Measurements from ENCODE around the gene CD300C.
"Not testable (repeated sequence)": the region's sequence is repeated elsewhere in the genome, so short reads cannot be mapped to it uniquely, and the experiment has no call there.

Gene CD300C

DNA sequence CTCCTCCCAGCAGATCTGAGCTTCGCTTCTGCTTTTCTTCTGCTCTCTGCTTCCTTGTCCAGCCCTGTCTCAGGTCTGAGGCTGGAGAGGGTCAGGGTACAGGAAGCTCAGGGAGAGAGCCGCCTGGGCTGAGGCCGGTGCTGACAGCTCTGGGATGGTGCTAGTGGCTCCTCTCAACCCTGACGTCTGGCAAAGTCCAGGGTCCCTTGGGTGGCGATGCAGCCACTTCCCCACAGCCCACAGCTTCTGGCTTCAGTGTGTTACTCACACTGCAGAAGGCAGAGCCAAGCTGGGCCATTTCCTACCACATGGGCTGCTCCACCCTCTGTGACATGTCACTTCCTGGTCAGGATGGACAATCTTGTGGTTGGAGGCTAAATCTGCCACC is at the start of gene CD300C:
CD300C (minus strand) TSS at position 273 of the 388 bp plus-strand sequence. CDS start 333 bp downstream, outside the sequence.
- no peak for DNase-seq (ENCODE audit: low read depth in 2 of 2)

DNA sequence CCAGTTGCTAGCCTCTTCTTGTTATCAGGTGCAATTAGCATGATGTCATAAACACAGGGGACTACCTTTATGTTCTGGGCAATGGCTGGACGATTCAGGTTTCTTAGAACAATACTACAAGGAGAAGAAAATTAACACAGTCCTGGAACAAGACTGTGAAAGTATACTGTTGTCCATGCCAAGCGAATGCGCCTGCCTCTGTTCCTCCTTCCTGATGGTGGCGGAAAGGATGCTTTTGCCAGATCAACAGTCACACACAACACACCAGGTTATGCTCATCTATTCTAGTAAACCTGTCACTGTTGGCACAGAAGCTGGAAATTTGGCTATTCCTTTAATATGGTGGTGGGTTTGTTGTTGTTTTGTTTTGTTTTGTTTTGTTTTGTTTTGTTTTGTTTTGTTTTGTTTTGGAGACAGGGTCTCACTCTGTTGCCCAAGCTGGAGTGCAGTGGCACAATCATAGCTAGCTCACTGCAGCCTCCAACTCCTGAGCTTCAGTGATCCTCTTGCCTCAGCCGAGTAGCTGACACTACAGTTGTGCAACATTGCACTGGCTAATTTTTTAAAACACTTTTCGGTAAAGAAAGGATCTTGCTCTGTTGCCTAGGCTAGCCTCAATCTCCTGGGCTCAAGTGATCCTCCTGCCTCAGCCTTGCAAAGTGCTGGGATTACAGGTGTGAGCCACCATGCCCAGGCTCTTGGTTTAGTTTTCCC is 49.3 kb upstream of the CD300C start:
- DNase-seq (ENCODE audit: low read depth in 2 of 2), result no peak

DNA sequence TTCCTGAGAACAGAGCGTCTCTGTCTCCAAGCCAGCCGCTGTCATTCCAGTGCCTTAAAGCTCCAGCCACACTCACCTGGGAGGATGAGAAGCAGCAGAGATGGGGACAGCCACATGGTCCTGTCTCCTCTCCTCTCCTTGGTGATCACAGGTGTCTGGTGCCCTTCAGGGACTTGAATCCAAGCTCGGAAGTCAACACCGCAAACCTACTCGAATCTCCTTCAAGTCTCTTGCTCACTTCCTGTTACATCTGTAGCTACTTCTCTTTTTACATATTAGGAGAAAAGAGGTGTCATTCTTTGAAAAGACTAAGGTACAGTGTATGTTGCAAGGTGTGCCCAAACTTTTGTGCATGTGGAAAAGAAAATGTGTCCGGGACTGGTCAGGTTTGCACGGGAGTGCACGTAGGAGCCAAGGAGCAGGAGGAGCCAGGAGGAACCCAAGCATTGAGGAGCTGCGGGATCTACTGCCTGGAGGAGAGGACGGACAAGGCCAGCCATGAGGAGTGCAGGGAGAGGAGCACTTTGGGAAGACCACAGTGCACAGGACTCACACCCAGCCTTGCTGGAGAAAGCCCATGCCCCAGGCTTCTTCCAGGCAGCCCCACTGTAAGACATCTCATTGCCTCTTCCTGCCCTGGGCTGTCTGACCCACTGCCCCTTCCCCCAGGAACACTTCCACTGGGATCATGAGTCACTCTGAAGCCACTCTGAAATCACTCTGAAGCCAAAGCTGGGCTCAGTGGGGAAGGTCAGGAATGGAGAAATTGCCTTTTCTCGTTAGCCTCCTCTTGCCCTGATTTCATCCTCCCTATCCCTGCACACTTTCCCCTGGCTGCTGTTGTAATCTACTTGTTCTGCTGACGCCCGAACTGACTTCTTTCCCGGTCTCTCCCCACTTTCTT is 46.4 kb upstream of the CD300C start, which contains the start of gene CD300LD:
CD300LD (minus strand) TSS at position 197 of the 904 bp plus-strand sequence; CDS start at position 116, 81 bp downstream.
- DNase-seq (ENCODE audit: low read depth in 2 of 2), result no peak

DNA sequence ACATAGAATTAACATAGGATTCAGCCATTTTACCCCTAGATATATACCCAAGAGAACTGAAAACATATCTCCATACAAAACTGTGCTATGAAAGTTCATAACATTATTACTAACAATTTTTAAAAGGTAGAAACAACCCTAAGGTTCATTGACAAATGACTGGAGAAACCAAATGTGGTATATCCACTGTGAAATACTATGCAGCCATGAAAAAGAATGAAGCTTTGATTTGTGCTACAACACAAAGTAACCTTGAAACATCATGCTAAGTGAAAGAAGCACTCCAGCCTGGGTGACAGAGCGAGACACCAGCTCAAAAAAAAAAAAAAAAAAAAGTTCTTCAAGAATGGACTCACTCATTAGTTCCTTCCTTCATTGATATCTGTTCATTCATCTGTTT is 45.6 kb upstream of the CD300C start:
- DNase-seq (ENCODE audit: low read depth in 2 of 2), result no peak

DNA sequence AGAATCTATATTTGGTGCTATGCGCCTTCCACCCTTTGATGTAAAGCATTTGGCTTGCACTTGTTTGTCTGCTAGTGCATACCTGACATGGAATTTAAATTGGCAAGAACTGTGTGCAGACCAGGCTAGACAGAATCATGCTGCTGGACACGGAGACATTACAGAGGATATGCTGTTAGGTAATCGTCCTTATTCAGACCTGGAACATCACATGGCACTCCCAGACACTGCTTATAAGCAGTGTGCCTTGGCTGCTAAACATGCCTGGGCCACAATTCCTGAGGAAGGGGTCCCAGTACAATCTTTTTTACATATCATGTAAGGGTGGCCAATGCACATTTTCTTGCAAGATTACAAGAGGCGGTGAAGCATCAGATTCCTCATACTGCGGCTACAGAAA is 39.8 kb upstream of the CD300C start:
- DNase-seq (ENCODE audit: low read depth in 2 of 2), result no peak

DNA sequence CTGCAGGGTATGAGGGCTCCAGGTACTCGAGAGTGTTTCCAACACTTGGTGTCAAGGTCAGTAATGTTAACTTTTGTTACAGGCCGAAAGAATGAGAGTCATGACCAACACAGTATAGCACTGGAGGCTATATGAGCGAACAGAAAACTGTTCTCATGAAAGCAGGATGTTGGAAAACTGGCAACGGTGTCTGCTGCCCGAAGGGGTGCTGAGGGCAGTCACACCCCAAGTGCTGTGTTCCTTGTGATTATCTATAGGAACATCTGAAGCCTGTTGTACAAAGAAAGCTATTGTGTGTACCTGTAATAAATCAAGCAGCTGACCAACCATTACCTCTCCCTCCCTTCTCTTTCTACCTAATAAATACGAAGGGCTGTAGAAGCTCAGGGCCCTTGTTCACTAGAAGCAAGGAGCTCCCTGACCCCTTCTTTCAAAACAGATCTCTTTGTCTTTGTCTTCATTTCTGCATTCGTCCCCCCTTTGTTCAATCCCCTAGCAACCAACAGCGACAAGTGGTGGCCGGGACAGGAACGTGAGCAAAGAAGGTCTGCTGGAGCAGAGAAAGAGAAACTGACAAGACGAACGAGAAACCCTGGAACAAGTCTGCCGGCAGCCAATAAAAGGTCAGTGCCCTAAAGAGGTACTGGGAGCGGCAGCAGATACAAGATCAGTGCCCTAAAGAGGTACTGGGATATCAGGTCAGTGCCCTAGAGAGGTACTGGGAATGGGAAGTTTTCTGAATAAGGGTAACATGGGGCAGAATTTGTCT is 38.6 kb upstream of the CD300C start:
- no peak for DNase-seq (ENCODE audit: low read depth in 2 of 2)

DNA sequence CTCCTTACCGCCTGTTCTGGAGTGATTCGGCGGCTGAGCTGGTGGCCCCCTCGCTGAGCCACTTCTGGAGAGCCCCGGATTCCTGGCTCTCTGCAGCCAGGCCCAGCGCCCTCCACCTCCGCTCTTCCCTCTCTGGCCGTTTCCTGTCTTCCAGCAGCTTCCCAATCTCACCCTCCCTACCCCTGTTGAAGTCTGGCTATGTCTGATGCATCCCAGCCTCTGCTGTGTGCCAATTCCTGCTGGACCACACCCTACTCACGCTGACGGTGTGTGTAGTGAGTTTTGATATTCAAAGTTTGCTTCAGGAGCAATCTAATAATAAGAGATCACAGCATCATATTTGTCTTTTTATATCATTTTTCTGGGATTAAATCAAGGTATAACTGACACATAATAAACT is 36.7 kb upstream of the CD300C start:
- DNase-seq (ENCODE audit: low read depth in 2 of 2), result no peak

DNA sequence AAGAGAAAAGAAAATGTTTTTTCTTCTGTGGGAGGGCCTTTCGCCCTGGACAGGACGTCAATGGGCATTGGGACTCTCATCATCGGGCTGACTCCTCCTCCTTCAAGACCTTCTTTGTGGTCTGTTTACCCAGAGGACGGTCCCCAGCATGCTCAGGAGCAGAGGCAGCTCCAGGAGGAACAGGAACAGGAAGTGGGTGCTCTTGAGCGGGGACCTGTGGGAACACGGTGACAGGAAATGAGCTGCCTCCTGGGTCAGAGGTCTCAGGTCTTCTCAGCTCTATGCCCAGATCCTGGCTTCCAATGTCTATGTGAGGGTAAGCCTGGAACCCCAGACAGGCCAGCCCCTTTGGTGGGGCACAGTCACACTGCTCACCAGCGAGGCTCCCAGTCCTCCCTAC is 34.0 kb upstream of the CD300C start:
- DNase-seq (ENCODE audit: low read depth in 2 of 2), result no peak

DNA sequence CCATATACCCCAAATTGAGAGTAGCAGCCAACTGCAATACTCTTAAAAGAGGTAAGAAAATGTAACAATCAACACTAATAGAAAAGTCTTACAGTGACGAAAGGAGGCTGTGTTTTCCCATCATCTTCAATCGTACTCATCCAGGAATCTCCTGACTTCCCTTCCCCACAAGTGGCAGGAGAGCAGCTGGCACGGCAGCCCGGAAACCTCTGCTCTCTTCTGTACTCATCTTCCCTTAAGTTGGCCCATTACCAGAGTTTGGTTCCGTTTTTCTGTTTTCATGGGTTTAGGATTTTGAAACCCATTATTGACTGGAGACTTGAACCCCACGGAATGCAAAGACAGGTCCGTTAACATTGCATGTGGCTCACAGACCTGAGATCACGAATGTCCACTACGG is 33.1 kb upstream of the CD300C start:
- DNase-seq (ENCODE audit: low read depth in 2 of 2), result no peak

DNA sequence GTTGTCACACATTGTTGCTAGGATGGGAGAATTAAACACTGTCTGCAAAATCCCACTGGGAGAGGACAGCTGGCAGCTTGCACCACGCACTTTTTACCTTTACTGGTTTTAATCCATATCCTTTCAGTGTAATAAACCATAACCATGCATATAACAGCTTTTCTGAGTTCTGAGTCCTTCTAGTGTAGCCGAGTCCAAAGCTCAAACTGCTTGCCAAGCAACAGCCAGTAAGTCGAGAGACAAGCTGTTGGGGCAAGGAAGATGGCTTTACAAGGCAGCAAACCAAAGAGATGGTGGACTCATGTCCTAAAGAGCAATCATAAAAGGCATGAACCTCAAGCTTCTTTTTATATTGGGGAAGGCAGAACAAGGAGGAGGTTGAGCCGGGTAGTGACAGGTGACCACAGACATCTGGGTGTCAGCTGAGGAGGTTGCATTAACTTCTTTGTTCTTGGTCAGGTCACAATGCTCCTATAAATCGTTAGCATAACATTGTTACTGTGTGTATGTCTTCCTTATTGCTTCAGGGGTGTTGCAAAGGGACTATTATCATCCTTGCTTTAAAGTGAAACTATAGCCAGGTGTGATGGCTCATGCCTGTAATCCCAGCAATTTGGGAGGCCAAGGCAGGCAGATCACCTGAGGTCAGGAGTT is 28.7 kb upstream of the CD300C start:
- DNase-seq (ENCODE audit: low read depth in 2 of 2), result no peak

DNA sequence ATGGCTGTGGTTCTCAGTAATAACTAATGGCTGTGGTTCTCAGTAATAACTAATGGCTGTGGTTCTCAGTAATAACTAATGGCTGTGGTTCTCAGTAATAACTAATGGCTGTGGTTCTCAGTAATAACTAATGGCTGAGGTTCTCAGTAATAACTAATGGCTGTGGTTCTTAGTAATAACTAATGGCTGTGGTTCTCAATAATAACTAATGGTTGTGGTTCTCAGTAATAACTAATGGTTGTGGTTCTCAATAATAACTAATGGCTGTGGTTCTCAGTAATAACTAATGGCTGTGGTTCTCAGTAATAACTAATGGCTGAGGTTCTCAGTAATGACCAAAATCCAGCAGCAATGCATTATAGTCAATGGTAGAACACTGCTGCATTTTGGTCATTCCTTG is 27.7 kb upstream of the CD300C start:
- DNase-seq (ENCODE audit: low read depth in 2 of 2), result not testable (repeated sequence)

DNA sequence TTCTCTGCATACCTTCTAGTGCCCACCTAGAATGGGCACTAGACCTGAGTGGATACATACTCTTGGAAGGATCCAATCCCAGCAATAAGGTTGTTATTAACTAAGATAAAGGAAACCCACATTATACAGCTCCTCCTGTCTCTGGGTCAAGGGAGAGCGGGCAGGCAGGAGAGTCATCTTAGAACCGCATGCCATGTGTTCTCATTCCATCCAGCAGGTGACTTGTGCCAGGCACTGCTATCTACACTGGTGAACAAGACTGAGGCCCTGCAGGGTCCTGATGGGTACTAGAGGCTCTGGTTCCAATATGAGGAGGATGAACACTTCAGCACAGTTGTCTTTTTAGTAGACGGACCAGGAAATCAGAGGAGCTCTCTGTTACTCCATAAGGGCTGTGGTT is 27.3 kb upstream of the CD300C start:
- DNase-seq (ENCODE audit: low read depth in 2 of 2), result no peak

DNA sequence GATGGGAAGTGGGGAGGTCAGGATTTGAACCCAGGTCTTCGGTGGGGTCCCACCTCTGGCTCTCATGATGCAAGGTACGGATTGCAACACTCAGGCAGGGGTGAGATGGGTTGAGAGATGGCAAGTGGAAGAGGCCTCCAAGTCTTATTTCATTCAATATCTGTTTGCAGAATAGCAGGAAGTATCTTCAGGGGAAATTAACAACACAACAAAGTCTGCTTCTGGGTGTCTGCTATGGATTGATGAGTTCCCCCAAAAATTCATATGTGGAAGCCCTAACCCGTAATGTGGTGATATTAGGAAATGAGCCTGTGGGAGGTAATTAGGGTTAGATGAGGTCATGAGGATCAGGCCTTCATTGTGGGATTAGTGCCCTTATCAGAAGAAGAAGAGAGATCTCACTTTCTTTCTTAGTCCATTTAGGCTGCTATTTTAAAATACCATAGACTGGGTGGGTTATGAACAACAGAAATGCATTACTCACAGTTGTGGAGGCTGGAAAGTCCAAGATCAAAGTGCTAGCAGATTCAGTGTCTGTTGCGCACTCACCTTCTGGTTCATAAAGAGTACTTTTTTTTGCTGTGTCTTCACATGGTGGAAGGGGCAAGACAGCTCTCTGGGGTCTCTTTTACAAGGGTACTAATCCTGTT is 25.8 kb upstream of the CD300C start:
- DNase-seq (ENCODE audit: low read depth in 2 of 2), result no peak

DNA sequence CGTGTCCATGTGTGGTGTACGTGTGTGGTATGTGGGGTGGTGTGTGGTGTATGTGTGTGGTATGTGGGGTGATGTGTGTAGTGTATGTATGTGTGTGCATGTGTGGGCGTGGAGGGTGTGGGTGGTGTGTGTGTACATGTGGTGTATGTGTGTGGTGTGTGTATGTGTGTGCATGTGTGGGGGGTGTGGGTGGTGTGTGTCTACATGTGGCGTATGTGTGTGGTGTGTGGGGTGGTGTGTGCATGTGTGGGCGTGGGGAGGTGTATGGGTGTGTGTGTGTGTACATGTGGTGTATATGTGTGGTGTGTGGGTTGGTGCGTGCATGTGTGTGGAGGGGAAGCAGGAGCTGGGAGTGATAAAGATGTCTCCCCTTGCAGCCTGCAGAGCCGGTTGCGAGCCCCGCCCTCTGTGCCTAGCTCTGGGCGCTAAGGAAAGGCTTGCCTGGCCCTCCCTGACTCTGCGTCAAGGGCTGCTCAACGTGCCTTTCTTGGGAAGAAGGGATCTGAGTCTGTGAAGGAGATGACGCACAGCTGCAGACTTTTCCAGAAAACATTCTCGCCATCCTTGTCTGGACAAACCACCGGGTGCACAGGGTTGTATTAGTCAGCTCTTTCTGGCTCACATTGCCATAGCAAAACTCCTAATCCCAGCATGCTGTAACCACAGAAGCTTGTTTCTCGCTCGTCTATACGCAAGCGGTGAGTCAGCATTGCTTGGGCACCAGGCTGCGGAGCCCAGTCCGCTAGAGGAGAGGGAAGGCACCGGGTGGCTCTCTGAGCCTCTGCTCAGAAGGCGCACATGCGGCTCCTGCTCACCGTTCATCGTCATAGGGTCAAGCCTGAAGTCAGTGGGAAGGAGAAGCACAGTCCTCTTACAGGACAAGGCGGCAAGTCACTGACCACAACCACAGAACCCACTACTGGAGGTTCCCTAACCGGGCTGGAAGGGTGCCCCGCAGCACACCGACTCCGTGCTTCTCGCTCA is 23.4 kb upstream of the CD300C start:
- peak in 1 of 2 donors; percentile 11 for DNase-seq (ENCODE audit: low read depth in 2 of 2)

DNA sequence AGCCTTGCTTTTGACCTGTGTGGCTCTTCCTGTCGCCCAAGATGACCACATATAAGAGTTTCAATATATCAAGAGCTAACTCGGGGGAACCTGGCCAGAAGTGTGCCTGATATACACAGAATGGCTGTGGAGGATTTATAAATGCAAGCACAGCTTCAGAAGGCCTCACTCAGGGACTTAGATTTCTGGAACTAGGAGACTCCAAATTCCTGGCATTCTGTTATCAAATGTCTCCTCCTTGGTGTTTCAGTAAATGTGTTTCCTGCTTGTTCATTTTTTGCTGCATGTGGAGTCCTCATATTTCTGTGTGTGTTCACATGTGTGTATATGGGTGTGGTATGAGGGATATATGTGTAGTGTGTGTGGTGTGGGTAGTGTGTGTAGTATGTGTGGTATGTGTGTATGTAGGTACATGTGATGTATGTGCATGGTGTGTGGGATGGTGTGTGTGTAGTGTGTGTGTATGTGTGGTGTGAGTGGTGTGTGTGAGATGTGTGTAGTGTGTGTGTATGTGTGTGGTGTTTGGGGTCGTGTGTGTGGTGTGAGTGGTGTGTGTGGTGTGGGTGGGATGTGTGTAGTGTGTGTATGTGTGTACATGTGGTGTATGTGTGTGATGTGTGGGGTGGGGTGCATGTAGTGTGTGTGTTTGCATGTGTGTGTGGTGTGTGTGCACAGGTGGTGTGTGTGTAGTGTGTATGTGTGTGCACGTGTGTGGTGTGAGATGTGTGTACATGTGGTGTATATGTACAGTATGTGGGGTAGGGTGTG is 22.4 kb upstream of the CD300C start:
- DNase-seq (ENCODE audit: low read depth in 2 of 2), result no peak

DNA sequence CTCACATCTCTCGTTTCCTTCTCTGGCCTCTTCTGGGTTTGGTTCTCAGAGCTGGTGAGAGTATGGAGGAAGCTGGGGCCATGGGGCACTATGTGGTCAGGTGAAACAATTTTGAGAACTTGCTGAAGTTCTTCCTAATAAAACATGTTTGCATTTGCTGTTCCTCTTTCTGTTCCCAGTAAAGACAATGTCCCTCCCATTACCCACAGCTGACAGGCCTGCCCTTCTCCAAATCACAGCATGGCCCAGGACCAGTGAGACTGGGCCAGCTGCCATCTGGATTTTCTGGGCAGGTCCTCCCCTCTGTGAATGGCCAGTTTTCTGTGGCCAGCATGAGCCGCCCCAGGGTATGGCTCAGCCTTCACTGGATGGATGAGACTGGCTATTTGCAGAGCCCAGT is 21.5 kb upstream of the CD300C start, which contains the start of gene CD300H:
CD300H (minus strand) TSS at position 113 of the 400 bp plus-strand sequence.
- DNase-seq (ENCODE audit: low read depth in 2 of 2), result no peak

DNA sequence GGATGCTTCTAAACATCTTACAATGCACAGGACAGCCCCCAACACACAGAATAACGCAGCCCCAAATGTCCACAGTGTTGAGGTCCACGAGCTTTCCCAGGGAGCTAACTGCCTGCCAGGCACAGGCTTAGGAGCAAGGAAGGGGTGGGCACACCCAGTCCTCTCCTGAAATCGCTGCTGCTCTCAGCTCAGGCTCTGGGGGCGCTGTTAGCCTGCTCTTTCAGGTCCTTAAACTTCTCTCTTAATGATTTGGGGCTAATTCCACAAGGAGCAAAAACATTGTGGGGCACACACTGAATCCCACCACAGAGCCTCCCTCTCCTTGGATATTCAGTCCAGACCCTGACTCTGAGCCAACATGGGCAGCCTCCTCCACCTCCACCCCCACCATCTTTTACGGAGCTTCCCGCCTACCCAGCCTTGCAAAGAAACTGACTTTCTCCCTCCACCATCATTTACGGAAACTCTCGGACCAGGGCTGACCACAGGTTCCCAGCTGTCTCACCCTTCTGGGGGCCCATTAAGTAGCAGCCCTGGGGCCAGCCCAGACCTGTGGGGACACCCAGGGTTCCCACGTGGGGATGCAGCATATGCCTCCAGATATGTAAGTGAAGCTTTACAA is 20.3 kb upstream of the CD300C start:
- DNase-seq (ENCODE audit: low read depth in 2 of 2), result peak; percentile 7 to 32

DNA sequence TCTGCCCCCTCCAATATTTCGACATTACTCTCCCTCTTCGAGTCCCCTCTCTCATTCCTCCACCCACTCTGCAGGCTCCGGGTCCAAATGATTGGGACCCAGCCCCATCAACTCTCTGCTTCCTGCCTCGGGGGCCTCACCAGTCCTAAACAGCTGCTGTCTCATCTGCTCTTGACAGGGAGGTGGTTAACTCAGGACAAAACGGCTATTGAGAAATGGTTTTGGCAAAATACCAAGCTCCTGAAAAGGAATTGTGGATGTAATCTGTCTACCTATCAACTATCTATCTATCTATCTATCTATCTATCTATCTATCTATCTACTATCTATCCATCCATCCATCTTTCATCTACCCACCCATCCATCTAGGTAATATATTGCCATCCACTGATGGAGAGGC is 19.2 kb upstream of the CD300C start:
- DNase-seq (ENCODE audit: low read depth in 2 of 2), result no peak

DNA sequence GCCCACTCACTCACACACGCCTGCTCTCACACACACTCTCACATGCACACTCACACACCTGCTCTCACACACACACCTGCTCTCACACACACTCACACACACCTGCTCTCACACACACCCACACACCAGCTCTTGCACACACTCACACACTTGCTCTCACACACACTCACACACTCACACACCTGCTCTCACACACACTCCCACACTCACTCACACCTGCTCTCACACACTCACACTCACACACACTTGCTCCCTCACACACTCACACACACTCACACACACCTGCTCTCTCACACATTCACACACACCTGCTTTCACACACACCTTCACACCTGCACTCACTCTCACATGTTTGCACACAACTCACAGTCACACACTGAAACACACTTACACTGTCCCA is 17.4 kb upstream of the CD300C start:
- DNase-seq (ENCODE audit: low read depth in 2 of 2), result no peak
